SIG-M5 (cell line): ENCODE results near the gene DCUN1D2.
"Not testable (repeated sequence)": the region's sequence is repeated elsewhere in the genome, so short reads cannot be mapped to it uniquely, and the experiment has no call there.

ENCODE experiments used
- DNase-seq: peaks from one replicate; lab custom pipeline; 2025; lab: John Stamatoyannopoulos, UW

DCUN1D2 gene

DNA sequence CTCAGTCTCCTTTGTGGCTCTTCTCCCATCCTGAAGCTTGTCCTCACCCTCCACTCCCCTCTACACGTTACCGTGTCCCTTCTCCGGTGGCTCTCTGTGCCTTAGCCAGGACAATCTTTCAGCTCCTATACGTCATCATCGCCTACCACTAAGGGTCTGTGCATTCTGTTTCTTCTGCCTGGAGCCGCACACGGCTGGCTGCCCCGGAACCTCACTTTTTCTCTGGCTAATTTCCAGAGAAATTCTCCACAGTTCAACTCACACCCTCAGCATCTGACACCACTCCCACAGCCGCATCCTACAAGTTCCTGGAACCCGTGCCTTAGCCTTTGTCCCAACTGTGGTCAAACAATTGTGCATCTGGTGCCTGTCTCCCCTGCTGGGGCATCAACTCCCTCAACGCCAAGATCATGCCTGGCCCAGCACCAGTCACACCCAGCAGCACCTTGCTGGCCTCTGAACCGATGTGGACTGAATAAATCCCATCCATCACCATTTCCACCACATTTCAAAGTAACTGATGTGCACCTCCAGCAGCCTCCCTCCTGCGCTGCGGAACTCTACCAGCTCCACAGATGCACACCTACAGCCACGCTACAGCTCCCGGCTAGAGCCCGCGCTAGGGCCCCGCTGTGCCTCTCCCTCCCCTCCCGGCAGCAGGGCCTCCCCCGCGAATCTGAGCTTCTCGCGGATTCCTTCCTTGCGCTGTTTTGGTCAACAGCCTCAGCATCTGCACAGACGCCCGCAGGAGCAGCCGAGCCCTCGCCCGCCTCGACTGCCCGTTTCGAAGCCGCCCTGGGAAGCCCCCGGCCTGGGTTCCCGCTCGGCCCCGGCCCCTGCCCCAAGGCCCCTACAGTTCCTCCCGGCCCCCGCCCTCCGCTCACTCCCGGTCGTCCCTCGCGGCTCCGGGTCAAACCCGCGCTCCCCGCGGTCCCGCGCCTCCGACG lies 689 bp downstream of the DCUN1D2 start:
- no peak for DNase-seq

- DNase-seq = no peak
Observed at GRCh38 chr13:113489171-113489548, 1.4 kb downstream of the DCUN1D2 start.

DNA sequence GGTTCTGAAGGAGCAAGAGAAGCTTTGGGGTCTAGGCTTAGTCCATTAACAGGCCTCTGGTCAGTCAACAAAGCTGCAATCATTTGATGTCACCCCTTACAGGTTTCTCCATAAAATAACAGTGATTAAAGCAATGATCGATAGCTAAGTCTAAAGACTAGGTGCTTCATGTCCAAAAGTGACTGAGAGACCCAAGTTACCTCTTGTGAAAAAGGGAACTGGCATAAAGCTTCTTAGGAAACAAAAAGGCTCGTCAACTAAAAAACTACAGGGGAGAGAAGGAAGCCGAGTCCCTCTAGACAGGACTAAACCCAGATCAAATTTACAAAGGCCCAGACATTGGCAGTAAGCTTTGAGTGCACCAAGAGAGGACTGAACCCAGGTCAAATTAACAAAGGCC lies 2.2 kb downstream of the DCUN1D2 start:
- no peak for DNase-seq

DNA sequence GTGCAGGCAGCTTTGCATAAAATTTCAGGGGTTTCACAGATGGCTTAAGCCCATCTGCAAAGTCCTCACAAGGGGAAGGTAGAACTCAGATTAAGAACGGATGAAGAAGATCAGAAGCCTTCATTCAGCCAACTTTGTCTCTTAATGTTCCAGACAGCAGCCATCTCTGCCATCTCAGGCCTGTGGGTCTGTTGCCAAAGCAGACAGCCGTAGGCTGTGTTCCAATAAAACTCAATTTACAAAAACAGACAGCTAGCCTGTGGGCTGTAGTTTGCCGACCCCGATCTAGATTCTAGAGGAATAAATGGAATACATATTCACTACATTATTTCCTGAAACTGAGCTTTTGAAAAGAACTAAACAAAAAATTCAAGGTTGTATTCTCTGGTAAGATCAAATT lies 3.8 kb downstream of the DCUN1D2 start:
- no peak for DNase-seq

- DNase-seq = no peak
Observed at GRCh38 chr13:113485545-113485944, 5.0 kb downstream of the DCUN1D2 start.

GRCh38 chr13:113483504-113484293 lies 6.8 kb downstream of the DCUN1D2 start:
- no peak for DNase-seq

DNA sequence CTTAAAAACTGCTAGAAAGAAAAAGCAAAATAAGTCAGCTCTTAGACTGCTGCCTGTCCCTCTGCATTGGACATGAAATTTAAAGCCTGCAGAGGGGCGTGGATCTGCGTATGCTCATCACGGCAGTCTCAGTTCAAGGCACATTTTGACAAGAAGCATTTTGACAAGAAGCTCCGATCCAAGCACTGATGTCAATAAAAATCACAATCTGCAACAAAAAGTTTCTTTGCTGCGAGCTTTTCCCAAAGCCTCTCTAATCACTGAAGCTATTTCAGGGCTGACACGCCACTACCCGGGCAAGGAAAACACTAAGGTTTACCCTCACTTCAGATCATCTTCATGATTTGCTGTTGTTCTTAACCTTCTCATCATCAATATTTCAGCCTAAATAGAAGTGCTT lies 7.4 kb downstream of the DCUN1D2 start:
- no peak for DNase-seq

- no peak for DNase-seq
Observed at GRCh38 chr13:113479179-113479578, 11.3 kb downstream of the DCUN1D2 start.

GRCh38 chr13:113477724-113478123 lies 12.8 kb downstream of the DCUN1D2 start:
- no peak for DNase-seq

DNA sequence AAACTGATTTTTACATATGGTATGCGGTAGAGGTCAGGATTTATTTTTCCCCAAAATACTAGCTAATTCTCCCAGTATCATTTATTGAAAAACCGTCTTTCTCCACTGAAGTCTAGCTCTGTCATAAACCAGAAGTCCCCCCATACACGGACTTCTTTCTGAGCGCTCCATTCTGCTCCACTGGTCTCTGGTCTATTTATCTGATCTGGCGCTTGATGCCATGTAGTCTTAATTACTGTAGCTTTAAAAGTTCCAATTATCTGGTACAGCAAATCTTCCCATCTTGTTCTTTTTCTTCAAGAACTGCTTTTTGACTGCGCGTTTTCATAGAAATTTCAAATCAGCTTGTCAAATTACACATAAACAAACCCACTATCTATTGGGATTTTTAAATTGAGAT lies 13.7 kb downstream of the DCUN1D2 start:
- no peak for DNase-seq

DNA sequence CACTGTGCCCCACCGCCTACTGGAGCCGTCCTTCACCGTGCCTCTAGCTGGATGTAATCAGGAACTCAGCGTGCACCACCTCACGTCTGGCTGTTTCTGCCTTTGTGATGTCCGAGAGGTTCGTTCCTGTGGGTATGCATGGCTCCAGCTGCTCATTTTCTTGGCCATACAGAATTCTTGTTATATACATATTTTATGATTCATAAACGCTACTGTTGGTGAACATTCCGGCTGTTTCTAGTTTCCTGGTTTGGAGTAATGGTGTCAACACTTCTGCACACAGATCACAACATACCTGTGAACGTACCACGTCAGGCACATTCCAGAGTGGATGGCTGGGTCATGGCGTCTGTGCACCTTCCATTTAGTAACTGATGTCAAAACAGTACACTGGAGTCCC lies 14.6 kb downstream of the DCUN1D2 start:
- no peak for DNase-seq

GRCh38 chr13:113475280-113475679 lies 15.2 kb downstream of the DCUN1D2 start:
- DNase-seq = no peak

- DNase-seq = peak; percentile 81
Observed at GRCh38 chr13:113474179-113474578, 16.3 kb downstream of the DCUN1D2 start.

GRCh38 chr13:113472355-113473025 lies 18.0 kb downstream of the DCUN1D2 start:
- DNase-seq = no peak

DNA sequence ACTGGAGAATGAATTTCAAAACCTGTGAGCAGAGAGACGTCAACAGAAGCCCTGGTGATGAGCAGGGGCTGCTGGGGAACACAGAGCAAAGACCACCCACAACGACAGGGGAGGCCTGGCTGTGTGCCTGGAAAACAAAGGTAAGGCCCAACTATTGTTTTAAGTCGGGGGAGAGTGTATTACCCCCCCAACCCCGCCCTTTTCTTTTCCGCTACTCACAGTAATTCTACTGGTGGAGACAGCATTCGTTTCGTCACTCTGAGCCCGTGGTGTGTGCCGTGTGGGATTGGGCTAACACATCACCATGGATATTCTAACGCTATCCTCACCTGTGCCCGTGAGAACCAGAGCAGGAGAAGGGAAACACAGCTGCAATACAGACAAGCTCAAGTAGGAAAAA lies 18.7 kb downstream of the DCUN1D2 start:
- no peak for DNase-seq

- not testable (repeated sequence) for DNase-seq
Observed at GRCh38 chr13:113470635-113471163, 19.8 kb downstream of the DCUN1D2 start.

GRCh38 chr13:113470073-113470472 lies 20.4 kb downstream of the DCUN1D2 start:
- no peak for DNase-seq

- no peak for DNase-seq
Observed at GRCh38 chr13:113469582-113469981, 20.9 kb downstream of the DCUN1D2 start.

DNA sequence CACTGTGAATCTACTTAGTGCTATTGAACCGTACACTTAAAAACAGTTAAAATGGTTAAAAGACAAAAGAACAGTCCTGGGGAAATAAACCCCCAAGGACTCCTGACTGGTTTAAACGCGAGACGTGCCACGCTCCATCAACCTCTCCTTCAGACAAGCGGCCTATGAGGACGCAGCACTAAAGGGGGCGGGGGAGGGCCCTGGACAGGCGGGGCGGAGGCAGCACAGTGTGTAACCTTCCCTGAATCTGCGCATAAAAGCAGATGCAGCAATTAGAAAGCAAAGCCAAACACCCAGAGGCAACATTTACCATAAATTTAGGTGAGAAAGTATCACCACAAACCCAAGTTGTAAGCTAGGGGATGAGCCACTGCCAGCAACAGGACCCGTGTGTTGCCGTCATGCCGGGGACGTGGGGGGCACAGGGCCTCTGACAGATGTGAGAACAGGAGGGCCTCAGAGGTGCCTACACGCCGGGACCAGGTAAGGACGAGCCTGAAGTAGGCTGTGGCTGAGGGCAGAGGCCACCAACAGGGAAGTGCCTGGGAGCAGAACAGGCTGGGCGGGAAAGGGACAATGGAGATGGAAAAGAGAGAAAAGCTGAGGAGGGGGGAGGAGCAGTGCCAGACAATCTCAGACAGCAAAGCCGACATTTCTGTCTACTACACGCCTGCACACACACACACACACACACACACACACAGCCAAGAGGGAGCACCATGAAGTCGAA lies 21.9 kb downstream of the DCUN1D2 start:
- DNase-seq = no peak

- DNase-seq = no peak
Observed at GRCh38 chr13:113468029-113468428, 22.5 kb downstream of the DCUN1D2 start.

- DNase-seq = no peak
Observed at GRCh38 chr13:113466383-113466782, 24.1 kb downstream of the DCUN1D2 start.

DNA sequence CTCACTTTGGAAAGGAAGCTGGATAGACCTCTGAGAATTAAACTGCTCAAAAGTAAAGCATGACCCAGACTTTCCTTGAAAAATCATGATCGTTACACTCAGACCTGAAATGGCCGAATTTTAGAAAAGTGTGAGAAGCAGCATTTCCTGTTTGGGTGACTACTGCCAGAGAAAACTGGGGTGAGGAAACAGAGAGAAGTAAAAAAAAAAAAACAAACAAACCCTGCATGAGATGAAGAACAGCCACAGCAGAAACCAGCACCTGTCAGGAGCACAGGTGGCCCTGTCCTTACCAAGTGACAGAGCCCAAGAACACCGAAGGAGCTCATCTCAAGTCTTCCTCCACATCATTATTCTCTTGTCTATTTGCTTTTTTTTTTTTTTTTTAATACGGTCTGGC lies 25.2 kb downstream of the DCUN1D2 start:
- DNase-seq = no peak
